Heart right ventricle (tissue), 16 donors: ENCODE results near the gene NUDT4. TPM values are rescaled to one million over a fixed set of nuclear protein-coding genes. Genes with fewer than 3 reads are reported as not detected.

Experiments used
- ATAC-seq, 8 donors: fragments of 200-7000 bp; cut with Tn5 transposase; one replicate each; pipeline ENCODE4 v1.9.1; 2020; ENCODE audit warnings: mild to moderate bottlenecking in 8 of 8, moderate library complexity in 8 of 8, moderate number of reproducible peaks in 1 of 8
- DNase-seq, 2 donors: peaks; one replicate each; pipeline ENCODE4 v3.0.0-alpha.2; 2020
- H3K27ac ChIP-seq, 10 donors: fragments of 200-600 bp; sonication (generic) in 2 of 10; one replicate each; pipeline versions ENCODE4 v1.5.0 to v1.8.0; 2020 to 2022; ENCODE audit warnings: mild to moderate bottlenecking in 3 of 10
- H3K27me3 ChIP-seq, 7 donors: fragments of 200-600 bp; one replicate each; pipeline ENCODE4 v1.8.0; 2021 to 2022; ENCODE audit warnings: mild to moderate bottlenecking in 2 of 7
- H3K36me3 ChIP-seq, 9 donors: fragments of 200-600 bp; sonication (generic) in 1 of 9; one replicate each; pipeline versions ENCODE4 v1.5.0 to v1.8.0; 2020 to 2022; ENCODE audit warnings: mild to moderate bottlenecking in 2 of 9
- H3K4me1 ChIP-seq, 9 donors: fragments of 200-600 bp; sonication (generic) in 1 of 9; one replicate each; pipeline versions ENCODE4 v1.5.0 to v1.8.0; 2020 to 2022; ENCODE audit warnings: mild to moderate bottlenecking in 4 of 9
- H3K4me3 ChIP-seq, 10 donors: fragments of 200-600 bp; sonication (generic) in 2 of 10; one replicate each; pipeline versions ENCODE4 v1.5.0 to v1.8.0; 2020 to 2022; ENCODE audit warnings: mild to moderate bottlenecking in 7 of 10, moderate library complexity in 2 of 10
- H3K9me3 ChIP-seq, 11 donors: fragments of 200-600 bp in 10 of 11; sonication (generic) in 2 of 11; one replicate each; pipeline versions ENCODE4 v1.5.0 to v1.8.0; 2013 to 2022; ENCODE audit warnings: mild to moderate bottlenecking in 2 of 11, control low read depth in 1 of 11, moderate library complexity in 1 of 11
- CTCF ChIP-seq, 9 donors: fragments of 200-600 bp; sonication (generic) in 2 of 9; IDR thresholded peaks; one replicate each; pipeline versions ENCODE4 v1.5.0 to v1.8.0; 2021 to 2022; ENCODE audit warnings: antibody characterized with exemption in 9 of 9, mild to moderate bottlenecking in 5 of 9, moderate library complexity in 1 of 9
- WGBS, 2 donors: extraction: QIAGEN DNeasy Blood & Tissue Kit; methylation state at CpG; one replicate each; pipeline ENCODE4 v1.1.7; 2013; ENCODE audit warnings: inconsistent platforms in 1 of 2; 5-methylcytosine and 5-hydroxymethylcytosine counted together
- intact Hi-C, 10 donors: fragments of 100-400 bp; cut with DNase I; formaldehyde crosslinking; loops; one replicate each; pipeline versions ENCODE4 v1.11.1 to v1.14.2; 2022
- polyA plus RNA-seq, 2 donors: library from polyadenylated mRNA; stranded (reverse); fragments of 200-250 nt; gene quantifications; one replicate each; pipeline ENCODE4 v1.2.3, GENCODE V29; 2013
- total RNA-seq, 10 donors: library from RNA; stranded (reverse); fragmentation: NEBNext Ultra II Directional in 3 of 10; extraction: Animal tissue kit (Norgen Biotek cat#: 25700) in 3 of 10; gene quantifications; one replicate each; pipeline versions ENCODE4 v1.2.1 to v1.2.4, GENCODE V29; 2021 to 2023
- donor health status: Arrhythmogenic right ventricular cardiomyopathy.
- donor health status: ischemic (EF 13 %, LVEDD 7.1; RV severe dilation, severe dysfunction).
- donor health status: healthy with polysubstance abuse.
- donor health status: DM: no; HTN: yes; CAD: no.
- donor health status: DM: no; HTN: no; CAD: no.
- donor health status: ischemic (EF 25% LVEDD 6.9; RV normal size, moderate dysfunction).
- donor health status: ischemic (EF 25% LVEDD 5.7; RV mildly dilated, moderate dysfunction).
- donor health status: healthy.
- donor health status: DM: yes; HTN: yes; CAD: no.
- donor health status: Ischemic cardiomyopathy.
- donor health status: ischemic (EF 35%, LVEDD 5.7; RV mildly dilated, moderate dysfunction).
- donor health status: nonischemic (EF 11% LVEDD 7.7; RV severe dilation, severe dysfunction).
- donor health status: DM: yes; HTN: yes; CAD: no.
- donor health status: PGD.
- donor health status: ischemic (EF 29% LVEDD 5.4; RV normal size, mild dysfunction).
- donor health status: nonischemic (EF 23%, LVEDD 6.1; RV moderate dilation, normal function).

Gene NUDT4
- total and polyA plus RNA-seq, 12 donors, result 61.1 to 663 (median 210) TPM

- Histone ChIP-seq H3K27me3 (no peaks in the 10 kb centered on the region), H3K27ac (no peak overlapping the region), H3K9me3 (no peaks in the 10 kb centered on the region), H3K36me3 (no peaks in the 10 kb centered on the region), H3K4me1 (peaks cover 0 to 5% (median 0%) of the 10 kb centered on the region in 9 donors), H3K4me3 (no peak overlapping the region)
- intact Hi-C loops, result no loop called here
- DNase-seq (no peak), ATAC-seq (no peak)
- TF ChIP-seq CTCF (IDR thresholded peaks at IDR 0.05), result no peak
- 70 to 71% methylated on average over 8 of the region's 8 CpGs for WGBS, 2 donors
These were observed 25.4 kb upstream of the NUDT4 start for GRCh38 chr12:93352321-93352720.

GRCh38 chr12:93356214-93356613 is 21.5 kb upstream of the NUDT4 start:
- no peaks in the 10 kb centered on the region for H3K9me3 ChIP-seq
- TF ChIP-seq CTCF (IDR thresholded peaks at IDR 0.05), result no peak
- DNase-seq (no peak), ATAC-seq (no peak)
- WGBS, 2 donors, result 93 to 94% methylated on average over 8 of the region's 8 CpGs
- intact Hi-C loops, result no loop called here
- no peak overlapping the region for H3K4me3 ChIP-seq
- H3K36me3 ChIP-seq, result no peaks in the 10 kb centered on the region
- no peak overlapping the region for H3K27ac ChIP-seq
- H3K27me3 ChIP-seq, result no peaks in the 10 kb centered on the region
- H3K4me1 ChIP-seq, result peaks cover 0 to 22% (median 12%) of the 10 kb centered on the region in 9 donors

- intact Hi-C loops, result no loop called here
- no peaks in the 10 kb centered on the region for H3K27me3 ChIP-seq
- H3K27ac ChIP-seq, result no peak overlapping the region
These were observed 19.7 kb upstream of the NUDT4 start for GRCh38 chr12:93358058-93358457.

GRCh38 chr12:93358821-93359220 is 18.9 kb upstream of the NUDT4 start:
- H3K4me3 ChIP-seq, result no peak overlapping the region
- no peak for DNase-seq
- H3K9me3 ChIP-seq, result no peaks in the 10 kb centered on the region
- no peak for TF ChIP-seq CTCF (IDR thresholded peaks at IDR 0.05)
- intact Hi-C loops, result no loop called here
- no peaks in the 10 kb centered on the region for H3K27me3 ChIP-seq
- H3K4me1 ChIP-seq, result peaks cover 0 to 44% (median 18%) of the 10 kb centered on the region in 9 donors
- WGBS, 2 donors, result 97 to 98% methylated on average over 2 of the region's 2 CpGs
- H3K36me3 ChIP-seq, result no peaks in the 10 kb centered on the region
- no peak for ATAC-seq
- peak overlapping the region in 3 of 10 donors; percentile 24 to 37 (median 32) for H3K27ac ChIP-seq

More at GRCh38 chr12:93358058-93358457, 19.7 kb upstream of the NUDT4 start:
- H3K4me3 ChIP-seq, result no peak overlapping the region
- no peaks in the 10 kb centered on the region for H3K9me3 ChIP-seq
- 90 to 96% methylated on average over 2 of the region's 2 CpGs for WGBS, 2 donors
- DNase-seq (no peak), ATAC-seq (no peak)
- no peak for TF ChIP-seq CTCF (IDR thresholded peaks at IDR 0.05)
- peaks cover 0 to 39% (median 18%) of the 10 kb centered on the region in 9 donors for H3K4me1 ChIP-seq
- H3K36me3 ChIP-seq, result no peaks in the 10 kb centered on the region
